Activated CD8-positive, alpha-beta memory T cell treated with anti-CD3 and anti-CD28 coated beads, Interleukin-2, amount 50 U/mL, for 1 hour (primary cell): ENCODE measurements around the gene ZNF30.
"Not testable (repeated sequence)": the region's sequence is repeated elsewhere in the genome, so short reads cannot be mapped to it uniquely, and the experiment has no call there.

ENCODE experiments used
- DNase-seq: peaks from one replicate; pipeline ENCODE4 v3.0.0-alpha.2; 2020; ENCODE audit errors: extremely low read depth

Gene ZNF30

GRCh38 chr19:34985249-34986022, 58.7 kb downstream of the ZNF30 start:
- DNase-seq = no peak

GRCh38 chr19:34988119-34988518, 61.4 kb downstream of the ZNF30 start:
- DNase-seq = no peak

GRCh38 chr19:34989298-34989697, 62.6 kb downstream of the ZNF30 start:
- no peak for DNase-seq

- DNase-seq = no peak
Observed at GRCh38 chr19:34990578-34991192, 64.0 kb downstream of the ZNF30 start.

- DNase-seq = no peak
Observed at GRCh38 chr19:34991542-34992333, 65.0 kb downstream of the ZNF30 start.

GRCh38 chr19:34992582-34992981, 65.9 kb downstream of the ZNF30 start:
- DNase-seq = not testable (repeated sequence)

- no peak for DNase-seq
Observed at GRCh38 chr19:34994286-34994642, 67.6 kb downstream of the ZNF30 start.
